GM12874 (cell line): Measurements from ENCODE around the gene HOXD13.
A peak's percentile ranks its signal among the peaks of the same experiment; 100 is the strongest.

Experiments
- TF ChIP-seq, protein P1 (sequence below): IDR thresholded peaks from 2 replicates; pipeline ENCODE4 v1.5.1; 2011; ENCODE audit warnings: low read depth, mild to moderate bottlenecking, control low read depth, low read length, moderate library complexity; ENCODE audit not compliant: insufficient read depth

The HOXD13 gene

DNA sequence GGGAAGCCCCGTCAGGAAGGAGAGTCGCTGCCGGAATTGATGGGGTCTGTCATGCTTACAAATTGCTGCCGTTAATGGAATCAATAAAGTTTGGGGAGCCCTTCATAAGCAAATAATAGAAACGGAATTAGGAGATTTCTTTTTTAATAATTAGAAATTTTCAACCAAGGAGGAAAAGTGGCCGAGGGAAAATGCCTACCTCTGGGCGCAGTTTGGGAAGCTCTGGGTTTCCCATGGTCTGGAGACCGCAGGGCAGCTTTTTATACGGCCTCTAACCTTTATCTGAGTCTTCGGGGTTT, 10.0 kb upstream of the HOXD13 start:
- TF ChIP-seq, protein P1, sequence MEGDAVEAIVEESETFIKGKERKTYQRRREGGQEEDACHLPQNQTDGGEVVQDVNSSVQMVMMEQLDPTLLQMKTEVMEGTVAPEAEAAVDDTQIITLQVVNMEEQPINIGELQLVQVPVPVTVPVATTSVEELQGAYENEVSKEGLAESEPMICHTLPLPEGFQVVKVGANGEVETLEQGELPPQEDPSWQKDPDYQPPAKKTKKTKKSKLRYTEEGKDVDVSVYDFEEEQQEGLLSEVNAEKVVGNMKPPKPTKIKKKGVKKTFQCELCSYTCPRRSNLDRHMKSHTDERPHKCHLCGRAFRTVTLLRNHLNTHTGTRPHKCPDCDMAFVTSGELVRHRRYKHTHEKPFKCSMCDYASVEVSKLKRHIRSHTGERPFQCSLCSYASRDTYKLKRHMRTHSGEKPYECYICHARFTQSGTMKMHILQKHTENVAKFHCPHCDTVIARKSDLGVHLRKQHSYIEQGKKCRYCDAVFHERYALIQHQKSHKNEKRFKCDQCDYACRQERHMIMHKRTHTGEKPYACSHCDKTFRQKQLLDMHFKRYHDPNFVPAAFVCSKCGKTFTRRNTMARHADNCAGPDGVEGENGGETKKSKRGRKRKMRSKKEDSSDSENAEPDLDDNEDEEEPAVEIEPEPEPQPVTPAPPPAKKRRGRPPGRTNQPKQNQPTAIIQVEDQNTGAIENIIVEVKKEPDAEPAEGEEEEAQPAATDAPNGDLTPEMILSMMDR, result no peak

DNA sequence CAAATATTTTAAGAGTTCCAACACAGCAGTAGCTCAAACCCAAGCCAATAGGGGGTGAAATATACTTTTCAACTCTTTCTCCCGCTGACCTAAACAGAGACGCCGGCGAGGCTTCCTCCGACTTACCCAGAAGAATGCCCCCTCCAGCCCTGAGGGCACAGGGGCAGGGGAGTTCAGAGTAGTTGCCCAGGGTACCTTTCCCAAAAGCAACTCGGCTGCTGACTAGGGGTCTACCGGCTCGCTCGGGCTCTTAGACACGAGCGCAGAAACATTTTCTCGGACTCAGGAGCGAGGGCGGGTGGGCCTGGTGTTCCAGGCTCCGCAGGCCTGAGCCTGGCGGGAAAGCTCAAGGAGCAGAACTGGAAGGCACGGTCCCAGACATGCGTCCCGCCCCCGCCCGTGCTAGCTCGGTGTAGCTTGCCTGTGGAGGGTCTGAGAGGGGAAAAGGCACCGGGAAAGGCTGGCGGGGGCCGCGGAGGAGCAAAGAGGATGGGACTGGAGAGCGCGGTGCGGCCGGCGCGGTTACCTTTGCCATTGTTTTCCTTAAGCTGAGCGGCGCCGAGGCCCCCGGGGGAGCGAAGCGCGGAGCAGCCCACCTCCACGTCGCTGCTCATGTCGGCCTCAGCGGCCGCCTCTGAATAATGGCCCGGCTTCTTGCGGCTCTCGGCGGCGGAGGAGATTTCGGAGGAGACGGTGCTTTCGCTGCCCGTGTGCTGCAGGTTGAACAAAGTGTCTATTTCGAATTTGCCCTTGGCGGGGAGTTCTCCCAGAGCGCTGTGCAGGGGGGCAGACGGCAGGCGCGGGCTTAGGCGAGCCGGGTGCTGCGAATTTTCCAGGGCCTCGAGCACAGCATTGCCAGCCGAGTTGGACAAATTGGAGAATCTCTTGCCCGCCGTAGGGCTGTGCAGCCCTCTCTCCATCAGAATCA, 9.4 kb upstream of the HOXD13 start:
- TF ChIP-seq, protein P1, result no peak

DNA sequence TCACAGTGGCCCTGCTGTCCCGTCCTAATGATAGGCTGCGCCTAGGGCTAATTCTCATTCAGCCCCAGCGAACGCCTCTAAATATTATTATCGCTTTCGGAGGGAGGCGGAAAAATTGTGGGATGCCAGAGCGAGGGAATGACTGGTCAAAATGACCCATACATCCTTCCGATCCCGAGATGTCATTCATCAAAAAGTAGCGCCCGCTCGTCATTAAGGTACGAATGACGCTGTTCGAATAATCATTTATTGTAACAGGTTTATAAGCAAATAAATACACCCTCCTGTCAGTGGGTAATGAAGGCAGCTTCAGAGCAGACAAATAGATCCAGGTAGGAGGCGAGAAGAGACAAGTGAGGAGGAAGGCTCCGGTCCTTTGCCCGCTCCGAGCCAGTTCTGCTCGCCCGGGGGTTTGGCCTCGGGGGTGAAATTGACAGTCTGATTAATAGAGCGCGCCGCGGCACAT, 8.7 kb upstream of the HOXD13 start, which contains the start of gene EVX2:
Gene EVX2 (minus strand): TSS at position 167 of the 466 bp plus-strand sequence. CDS start 186 bp downstream, outside the sequence.
- TF ChIP-seq, protein P1, result no peak

DNA sequence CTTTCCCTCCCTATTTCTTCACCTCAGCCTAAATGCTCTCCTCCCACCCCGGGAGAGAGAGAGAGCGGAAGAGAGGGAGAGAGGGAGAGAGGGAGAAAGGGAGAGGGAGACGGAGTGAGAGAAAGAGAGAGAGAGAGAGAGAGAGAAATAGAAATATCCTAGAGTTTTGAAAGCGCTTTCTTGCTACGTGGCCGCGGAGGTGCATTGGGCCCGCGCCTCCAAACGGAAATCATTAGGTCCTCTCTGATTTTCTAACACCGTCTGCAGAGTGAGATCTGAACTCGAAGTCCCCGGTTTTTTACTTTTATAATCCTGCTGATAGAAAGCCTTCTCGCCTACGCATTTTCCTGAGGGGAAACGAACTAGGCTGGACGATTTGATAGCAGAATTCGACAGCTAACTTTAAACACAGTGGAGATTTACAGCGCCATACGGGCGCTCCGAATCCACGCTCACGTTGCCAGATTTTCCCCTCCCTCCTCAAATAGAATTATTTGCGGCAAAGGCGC, 7.9 kb upstream of the HOXD13 start:
- TF ChIP-seq, protein P1, result no peak

DNA sequence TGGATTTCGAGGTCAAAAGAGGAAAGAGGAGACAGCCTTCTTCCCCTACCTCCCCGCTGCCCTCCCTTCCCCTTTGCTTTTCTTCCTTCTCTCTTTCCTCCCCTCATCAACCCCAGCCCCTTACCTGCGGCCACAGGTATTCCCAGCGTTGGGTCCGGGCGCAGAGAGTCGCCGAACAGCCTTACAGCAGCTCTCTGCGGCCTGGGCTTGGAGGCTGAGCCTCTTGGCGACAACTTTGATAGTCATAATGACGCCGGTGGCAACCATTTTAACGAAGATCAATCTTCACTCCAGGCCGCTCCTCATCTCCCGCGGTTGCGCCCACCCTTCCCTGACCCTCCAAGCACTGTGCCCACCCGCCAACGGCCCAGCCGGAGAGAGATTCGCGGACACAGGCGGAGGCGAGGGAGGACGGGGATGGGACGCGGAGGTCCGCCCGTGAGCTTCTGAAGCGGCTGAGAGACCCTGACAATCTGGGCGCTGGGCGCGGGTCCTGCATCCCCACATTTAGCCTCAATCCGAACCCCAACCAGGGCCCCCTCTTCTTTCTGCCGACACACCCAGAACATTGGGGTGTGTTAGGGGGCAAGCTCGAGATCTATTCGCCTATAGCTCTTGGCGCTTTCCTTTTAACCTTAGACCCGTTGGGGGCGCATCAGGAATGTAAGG, 7.3 kb upstream of the HOXD13 start:
- TF ChIP-seq, protein P1, result no peak

DNA sequence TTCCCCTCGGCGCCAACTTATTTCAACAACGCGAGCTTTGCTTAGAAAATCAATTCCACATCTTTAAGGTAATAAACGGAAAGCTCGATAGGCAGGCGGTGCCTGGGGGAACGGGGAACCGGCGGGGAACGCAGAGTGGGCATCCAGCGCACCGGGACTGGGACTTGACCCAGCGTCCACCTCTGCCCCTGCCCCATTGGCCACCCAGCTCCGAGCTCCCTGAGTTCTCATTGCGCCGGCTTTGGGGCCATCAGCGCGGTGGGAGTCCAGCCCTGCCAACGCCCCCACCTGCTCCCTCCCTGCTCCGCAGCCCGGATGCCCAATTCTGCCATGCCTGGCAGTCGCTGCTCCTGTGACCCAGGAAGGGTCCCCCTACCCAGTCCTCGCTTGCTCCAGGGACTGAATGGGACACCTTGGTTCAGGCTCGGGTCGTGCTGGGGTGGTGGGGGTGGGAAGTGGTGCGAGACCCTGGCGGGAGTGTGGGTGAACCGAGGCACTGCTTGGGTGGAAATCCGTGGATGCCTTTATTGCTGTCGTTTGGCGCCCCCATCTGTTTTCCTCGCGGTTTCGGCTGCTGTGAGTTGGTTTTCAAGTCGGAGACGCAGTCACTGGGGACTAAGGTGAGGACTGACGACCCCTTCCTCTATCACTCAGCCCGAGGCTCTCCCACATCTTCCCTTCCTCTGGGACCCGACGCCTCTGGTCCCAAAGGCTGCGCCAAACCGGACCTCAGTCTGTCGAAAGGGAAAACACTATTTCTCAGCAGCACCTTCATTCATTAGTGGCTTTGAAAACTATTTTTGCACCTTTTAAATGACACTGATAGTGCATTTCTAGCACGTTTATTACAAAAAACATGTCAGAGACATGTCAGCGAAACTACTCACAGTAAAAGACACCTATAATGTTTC, 6.4 kb upstream of the HOXD13 start:
- TF ChIP-seq, protein P1, result peak; percentile 37; the same call in 1 of the 2 replicates
